GM18867 (cell line): ENCODE data around the gene CMBL.
"Not testable (repeated sequence)": the region's sequence is repeated elsewhere in the genome, so short reads cannot be mapped to it uniquely, and the experiment has no call there.

Experiments used
- ATAC-seq: cut with Tn5 transposase; IDR thresholded peaks from one replicate; pipeline ENCODE4 v1.9.1; 2021; ENCODE audit warnings: mild to moderate bottlenecking, moderate library complexity; ENCODE audit not compliant: unreplicated experiment

The CMBL gene

GRCh38 chr5:10286862-10287227 is 20.9 kb downstream of the CMBL start:
- ATAC-seq, result no peak

DNA sequence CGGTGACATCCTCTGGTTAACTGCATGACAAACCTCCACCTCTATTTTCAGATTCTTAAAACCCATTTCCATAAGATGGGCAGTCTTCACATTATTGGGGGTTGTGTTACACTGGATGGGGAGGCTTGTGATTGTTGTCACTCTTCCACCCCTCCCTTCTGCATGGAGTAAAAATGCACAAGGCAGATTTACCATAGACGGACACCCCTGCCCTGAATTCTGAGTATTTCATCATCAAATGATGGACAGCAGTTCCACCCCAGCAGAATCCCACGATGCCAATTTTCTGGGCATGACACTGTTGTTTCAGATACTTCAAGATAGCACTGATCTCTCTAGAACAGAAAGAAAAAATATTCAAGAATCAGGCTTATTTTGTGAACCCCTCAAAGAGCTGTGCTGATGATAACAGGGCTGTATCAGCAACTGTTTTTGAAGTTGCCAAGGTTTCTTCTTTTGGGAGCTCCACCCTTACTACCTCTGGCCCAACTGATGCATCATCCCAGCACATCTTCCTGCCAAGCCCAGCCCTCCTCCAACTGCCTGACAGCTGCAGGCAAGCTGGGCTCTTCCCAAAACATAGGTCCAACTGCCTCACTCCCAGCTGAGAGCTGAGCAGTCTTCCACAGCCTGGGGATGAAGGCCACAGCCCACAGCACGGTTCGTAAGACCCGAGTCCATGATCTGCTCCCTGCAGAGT is 21.4 kb downstream of the CMBL start:
- no peak for ATAC-seq

DNA sequence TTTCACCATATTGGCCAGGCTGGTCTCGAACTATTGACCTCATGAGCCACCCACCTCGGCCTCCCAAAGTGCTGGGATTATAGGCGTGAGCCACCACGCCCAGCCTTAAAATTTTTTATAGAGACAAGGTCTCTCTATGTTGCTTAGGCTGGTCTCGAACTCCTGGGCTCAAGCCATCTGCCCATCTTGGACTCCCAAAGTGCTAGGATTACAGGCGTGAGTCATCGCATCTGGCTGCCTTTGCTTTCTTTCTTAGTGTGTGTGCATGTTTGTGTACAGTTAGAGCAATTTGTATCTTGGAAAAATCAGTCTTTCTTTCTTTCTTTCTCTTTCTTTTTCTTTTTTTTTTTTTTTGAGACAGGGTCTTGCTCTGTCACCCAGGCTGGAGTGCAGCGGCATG is 22.3 kb downstream of the CMBL start:
- ATAC-seq, result not testable (repeated sequence)

GRCh38 chr5:10283927-10284635 is 23.6 kb downstream of the CMBL start:
- ATAC-seq, result peak; percentile 90

- no peak for ATAC-seq
These were observed 27.6 kb downstream of the CMBL start for GRCh38 chr5:10279925-10280720.

DNA sequence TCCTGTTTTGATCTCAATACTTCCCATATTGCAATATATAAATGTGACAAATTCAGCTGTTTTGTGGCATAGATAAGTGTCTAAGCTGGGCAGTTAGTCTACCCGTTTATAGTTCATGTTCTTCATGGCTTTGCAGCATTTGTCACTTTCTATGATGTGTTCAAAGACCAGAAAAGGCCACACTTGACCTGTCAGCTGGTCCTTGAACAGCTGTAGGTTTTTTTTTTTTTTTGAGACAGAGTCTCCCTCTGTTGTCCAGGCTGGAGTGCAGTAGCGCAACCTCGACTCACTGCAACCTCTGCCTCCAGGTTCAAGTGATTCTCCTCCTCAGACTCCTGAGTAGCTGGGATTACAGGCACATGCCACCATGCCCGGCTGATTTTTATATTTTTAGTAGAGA is 28.4 kb downstream of the CMBL start:
- ATAC-seq, result no peak

DNA sequence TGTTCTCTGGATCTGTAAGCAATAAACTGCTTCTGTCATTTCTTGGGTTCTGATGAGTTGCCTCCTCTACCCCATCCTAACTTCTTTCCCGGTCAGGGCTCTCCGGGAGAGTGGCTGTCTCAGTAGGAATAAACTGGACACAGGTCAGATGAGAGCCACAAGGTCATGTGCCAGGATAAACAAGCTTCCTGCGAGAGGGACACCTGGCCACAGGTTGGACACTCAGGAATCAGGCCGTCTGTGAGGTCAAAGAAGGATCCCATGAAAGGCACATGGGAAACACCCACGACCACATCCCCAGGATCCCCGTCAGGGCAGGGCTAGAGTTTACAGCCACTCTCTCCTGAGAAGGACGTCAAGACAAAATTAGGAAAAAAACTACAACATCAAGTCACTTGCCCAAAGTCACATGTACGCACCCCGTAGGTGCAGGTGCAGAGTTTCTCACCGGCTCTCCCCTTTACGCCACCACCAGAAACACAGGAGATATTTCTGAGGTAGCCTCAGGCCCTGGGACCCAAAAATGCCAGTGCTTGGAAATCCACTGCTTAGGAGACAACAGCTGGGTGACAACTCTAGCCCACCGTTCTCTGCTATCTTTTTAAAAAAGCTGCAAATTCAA is 28.9 kb downstream of the CMBL start:
- no peak for ATAC-seq

DNA sequence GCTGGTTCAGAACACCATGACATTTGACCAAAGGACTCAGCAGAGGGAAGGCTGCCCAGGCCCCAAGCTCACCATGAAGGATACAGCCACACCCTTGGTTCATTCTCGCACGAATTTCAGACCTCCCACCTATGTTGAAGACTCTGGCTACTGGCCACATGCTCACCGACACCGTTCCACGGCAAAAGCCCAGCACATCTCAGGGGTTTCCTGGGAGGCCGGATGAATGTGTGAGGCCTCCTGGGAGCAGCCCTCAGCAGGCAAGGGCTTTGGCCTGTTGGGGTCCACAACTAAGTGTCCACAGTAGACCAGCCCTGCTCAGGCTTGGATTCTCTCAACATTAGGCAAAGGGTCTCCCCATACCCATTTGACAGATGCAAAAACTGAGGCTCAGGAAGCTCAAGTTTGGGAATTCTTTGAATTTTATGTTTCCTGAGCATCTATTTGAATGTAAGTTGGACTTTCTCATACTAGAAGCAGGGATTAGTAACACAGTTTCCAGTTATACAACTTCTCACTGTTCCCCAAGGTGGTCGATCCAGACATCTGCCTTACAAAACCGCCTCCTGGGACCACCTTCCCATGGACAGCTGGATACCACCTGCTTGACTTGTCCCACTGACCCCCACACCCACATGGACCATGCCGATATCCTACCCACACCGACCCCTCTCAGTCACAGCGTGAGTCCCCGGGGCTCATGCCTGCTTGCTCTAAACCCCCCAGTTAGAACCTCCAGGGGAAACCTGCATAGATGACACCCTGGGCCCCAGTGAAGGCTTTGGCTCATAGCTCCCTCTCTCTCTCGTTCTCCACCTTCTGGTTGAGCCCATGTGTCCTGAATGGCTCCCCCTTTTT is 29.7 kb downstream of the CMBL start:
- ATAC-seq, result no peak

GRCh38 chr5:10276691-10277090 is 31.0 kb downstream of the CMBL start:
- no peak for ATAC-seq

GRCh38 chr5:10275991-10276390 is 31.7 kb downstream of the CMBL start:
- no peak for ATAC-seq

DNA sequence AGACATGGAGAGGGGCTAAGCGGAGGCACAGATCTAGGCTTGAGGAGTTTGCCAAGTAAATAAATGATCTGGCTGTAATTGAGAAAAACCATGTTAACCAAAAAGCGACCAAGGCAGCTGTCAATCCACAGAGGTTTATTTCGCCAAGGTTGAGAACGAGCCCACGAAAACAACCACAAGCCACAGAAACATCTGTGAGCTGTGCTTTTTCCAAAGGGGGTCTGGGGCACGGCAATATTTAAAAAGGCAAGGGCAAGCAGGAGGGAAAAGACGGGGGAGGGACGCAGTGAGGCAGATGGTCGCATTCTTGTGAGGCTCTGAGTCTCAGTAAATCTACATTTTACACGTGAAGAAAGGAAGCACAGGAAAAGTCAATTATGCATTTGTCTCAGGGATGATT is 32.2 kb downstream of the CMBL start:
- ATAC-seq, result no peak

GRCh38 chr5:10272875-10273209 is 34.9 kb downstream of the CMBL start:
- ATAC-seq, result not testable (repeated sequence)

DNA sequence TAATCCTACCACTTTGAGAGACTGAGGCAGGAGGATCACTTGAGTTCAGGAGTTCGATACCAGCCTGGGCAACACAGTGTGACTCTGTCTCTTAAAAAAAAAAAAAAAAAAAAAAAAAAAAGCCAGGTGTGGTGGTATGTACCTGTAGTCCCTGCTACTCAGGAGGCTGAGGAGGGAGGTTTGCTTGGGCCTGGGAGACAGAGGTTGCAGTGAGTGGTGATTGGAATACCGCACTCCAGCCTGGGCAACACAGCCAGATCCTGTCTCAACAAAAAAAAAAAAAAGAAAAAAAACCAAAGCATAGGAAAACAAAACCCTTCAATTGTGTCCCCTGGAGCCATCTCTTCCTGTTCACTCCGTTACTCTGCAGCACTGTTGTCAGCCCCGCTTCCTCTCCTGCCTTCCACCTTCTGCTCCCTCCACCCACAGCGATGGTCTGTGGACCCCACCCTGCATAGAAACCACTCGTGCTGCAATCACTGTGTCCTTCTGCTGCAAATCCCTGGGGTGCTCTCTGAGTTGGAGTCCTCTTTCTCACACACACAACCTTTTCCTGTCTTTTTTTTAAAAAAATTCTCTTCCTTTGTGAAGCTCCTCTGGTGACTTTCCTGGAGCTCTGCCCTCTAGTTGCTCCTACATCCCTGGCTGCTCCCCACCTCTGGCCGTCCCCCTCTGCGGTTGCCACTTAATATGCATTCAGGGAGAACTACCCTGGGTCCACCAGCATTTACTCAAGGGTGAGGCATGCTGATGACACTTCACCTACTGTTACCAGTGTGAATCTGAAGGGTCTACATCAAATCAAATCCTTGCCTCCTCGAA is 35.4 kb downstream of the CMBL start:
- no peak for ATAC-seq

DNA sequence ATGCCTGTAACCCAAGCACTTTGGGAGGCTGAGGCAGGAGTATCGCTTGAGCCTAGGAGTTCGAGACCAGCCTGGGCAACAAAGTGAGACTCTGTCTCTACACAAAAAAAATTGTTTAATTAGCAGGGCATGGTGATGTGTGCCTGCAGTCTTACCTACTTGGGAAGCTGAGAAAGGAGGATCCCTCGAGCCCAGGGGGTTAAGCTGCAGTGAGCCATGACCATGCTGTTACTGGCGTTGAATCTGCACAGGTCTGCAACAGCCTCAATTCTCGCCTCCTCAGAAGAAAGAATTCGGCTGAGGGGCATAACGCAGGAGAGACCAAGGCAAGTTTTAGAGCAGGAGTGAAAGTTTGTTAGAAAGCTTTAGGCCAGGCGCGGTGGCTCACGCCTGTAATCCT is 39.6 kb downstream of the CMBL start:
- no peak for ATAC-seq

GRCh38 chr5:10266839-10267238 is 40.9 kb downstream of the CMBL start:
- no peak for ATAC-seq

DNA sequence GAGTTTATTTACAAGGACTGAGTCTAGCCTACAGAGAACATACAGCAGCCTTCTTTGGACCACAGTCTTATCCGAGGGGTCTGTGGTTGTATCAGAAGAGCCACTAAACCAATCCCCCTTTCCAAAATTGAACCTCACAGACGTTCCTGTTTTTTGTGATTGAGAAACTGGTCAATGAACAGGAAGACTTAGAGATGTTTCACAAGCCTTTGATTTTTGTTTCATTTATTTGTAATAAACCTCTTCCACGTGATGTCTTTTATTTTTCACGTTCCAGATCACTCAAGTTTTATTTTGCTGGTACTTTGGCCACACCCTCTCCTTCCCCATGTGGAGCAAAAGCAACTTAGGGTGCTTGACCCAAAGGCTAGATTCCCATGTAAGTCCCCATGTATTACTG is 41.6 kb downstream of the CMBL start:
- ATAC-seq, result no peak

DNA sequence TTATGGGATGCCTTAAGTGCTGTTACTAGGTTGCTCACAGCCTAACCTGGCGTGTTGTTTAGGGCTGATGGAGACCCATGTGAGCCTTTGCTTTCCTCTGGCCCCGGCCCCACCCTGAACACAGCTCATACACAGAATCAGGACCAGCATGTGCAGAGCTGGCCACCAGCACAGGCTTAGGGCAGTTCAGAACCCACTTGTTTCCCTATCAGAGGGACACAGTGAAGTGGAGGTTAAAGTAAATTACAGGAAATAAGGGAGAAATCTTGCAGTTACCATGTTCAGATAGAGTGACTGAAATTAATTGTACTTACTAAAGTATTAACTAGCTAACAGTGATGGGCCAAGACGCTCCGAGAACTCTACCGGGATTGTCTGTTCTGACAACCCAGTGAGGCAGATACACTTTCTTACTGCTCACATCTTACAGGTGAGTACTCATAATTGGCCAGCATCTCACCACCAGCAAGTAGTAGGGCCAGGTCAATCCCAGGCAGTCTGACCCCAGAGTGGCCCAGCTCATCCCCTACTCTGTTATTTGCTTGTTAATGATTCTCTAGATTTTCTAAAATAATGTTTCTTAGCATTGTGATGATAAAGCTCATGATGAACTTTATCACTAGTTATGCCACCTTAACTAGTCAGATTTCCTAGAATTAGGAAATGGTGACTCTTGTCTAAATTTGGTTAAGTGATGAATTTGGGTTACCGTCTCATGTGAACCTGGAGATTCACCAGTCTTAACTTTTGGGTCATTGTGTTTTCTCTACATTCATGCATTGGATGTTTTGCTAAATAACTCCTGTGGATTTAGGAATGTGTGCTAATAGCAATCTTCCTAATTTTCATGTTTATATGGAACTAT is 42.2 kb downstream of the CMBL start:
- no peak for ATAC-seq

GRCh38 chr5:10264604-10265003 is 43.1 kb downstream of the CMBL start:
- ATAC-seq, result no peak

- no peak for ATAC-seq
These were observed 44.7 kb downstream of the CMBL start for GRCh38 chr5:10262995-10263394.
